ENCODE data around the gene CDK18. TPM values are rescaled to one million over a fixed set of nuclear protein-coding genes. Genes with fewer than 3 reads are reported as not detected.
A peak's percentile ranks its signal among the peaks of the same experiment; 100 is the strongest.

CDK18 gene
- total RNA-seq, 1 donor from 2014 or later = 27.0 TPM

DNA sequence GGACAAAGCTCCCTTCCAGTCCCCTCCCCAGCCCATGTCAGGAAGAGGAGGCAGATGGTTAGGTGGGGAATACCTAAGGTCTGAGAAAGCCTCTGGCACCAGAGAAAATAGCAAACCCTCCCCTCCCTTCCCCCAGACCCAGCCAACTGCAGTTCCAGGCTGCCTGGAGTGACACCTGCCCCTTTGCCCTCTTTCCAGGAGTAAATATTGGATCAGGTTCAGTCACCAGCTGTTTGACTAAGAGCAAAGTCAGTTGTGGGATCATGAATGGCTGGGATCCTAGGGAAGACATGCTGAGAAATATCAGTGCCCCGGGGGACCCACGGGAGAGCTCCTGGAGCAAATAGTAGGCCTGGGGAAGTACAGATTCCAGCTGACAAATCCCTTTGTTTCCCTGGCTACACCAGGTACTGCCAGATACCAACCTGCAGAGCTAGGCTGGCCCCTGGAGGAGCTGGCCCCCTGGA, 12.2 kb upstream of the CDK18 start:
- intact Hi-C loops (cut with DNase I) = no loop called here
- H3K27me3 ChIP-seq = no peaks in the 10 kb centered on the region
- H3K27ac ChIP-seq = peak overlapping the region; percentile 51
- no peak for DNase-seq (ENCODE audit: extremely low spot score in 2 of 2)
- H3K4me1 ChIP-seq = peaks cover 24% of the 10 kb centered on the region
- no peaks in the 10 kb centered on the region for H3K36me3 ChIP-seq
- TF ChIP-seq, protein P1, sequence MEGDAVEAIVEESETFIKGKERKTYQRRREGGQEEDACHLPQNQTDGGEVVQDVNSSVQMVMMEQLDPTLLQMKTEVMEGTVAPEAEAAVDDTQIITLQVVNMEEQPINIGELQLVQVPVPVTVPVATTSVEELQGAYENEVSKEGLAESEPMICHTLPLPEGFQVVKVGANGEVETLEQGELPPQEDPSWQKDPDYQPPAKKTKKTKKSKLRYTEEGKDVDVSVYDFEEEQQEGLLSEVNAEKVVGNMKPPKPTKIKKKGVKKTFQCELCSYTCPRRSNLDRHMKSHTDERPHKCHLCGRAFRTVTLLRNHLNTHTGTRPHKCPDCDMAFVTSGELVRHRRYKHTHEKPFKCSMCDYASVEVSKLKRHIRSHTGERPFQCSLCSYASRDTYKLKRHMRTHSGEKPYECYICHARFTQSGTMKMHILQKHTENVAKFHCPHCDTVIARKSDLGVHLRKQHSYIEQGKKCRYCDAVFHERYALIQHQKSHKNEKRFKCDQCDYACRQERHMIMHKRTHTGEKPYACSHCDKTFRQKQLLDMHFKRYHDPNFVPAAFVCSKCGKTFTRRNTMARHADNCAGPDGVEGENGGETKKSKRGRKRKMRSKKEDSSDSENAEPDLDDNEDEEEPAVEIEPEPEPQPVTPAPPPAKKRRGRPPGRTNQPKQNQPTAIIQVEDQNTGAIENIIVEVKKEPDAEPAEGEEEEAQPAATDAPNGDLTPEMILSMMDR (IDR thresholded peaks at IDR 0.05) = no peak
- TF ChIP-seq POLR2AphosphoS5 (IDR thresholded peaks at IDR 0.05; ENCODE audit: insufficient read depth in 1 of 2, low read depth in 1 of 2) (no peak), POLR2A (IDR thresholded peaks at IDR 0.05) (no peak)
- no peak overlapping the region for H3K4me3 ChIP-seq
- no peaks in the 10 kb centered on the region for H3K9me3 ChIP-seq

DNA sequence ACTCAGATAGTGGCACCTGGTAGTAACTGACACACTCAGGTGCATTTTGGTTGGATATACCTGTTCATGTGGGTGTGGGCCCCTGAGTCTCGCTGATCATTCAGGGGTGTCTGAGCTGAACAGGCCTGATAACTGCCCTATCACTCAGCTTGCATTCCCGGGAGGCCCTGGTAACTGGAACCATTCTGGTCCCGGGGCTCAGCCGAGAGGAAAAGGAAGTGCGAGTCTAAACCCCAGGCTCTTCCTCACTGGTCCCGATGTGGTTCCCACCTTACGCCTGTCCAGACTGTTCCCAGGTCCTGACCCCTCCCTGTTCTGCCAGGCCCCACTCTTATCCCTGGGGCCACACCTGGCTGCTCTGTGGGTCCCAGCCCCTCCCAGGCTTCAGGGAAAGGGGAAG, 11.7 kb upstream of the CDK18 start:
- no peaks in the 10 kb centered on the region for H3K9me3 ChIP-seq
- peaks cover 24% of the 10 kb centered on the region for H3K4me1 ChIP-seq

DNA sequence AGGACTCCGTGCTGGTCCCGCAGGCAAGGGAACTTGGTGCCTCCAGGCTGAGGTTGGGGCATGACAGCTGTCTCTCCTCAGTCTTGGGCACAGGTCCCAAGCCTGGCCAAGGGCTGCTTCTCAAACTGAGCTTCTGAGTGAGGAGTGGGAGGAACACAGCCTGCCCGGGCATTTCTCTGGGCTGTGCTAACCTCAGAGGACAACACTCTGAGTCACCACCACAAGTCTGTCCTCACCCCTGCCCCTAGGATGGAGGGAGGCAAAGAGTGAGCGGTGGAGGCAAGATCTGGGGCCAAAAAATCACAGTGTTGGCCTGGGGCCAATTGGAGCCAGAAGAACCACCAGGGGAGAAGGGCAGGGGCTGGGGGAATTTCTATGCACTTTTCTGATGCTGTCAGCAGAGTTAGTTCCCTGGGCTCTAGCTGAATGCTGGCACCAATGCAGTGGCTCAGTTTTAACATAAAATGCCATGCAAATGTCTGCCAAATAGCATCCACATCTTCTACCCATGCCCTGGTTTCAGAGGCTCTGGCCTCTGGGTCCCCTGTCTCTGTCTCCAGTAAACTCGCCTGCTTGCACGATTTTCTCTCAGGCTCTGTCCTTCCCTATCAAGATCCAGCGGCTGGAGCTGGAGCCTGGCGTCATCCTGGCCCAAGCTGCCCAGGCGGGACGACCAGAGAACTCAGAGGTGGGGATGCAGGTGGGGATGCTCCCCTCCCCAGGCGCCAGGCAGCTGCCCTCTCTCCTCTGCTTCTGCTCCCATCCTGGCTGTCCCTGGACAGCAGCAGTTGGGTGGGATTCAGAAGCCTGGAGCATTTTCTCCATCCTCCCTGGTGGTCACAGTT, 11.0 kb upstream of the CDK18 start:
- intact Hi-C loops (cut with DNase I) = no loop called here
- Histone ChIP-seq H3K4me3 (no peak overlapping the region), H3K9me3 (no peaks in the 10 kb centered on the region), H3K27ac (peak overlapping the region; percentile 51), H3K36me3 (no peaks in the 10 kb centered on the region), H3K4me1 (peaks cover 24% of the 10 kb centered on the region), H3K27me3 (no peaks in the 10 kb centered on the region)
- DNase-seq (ENCODE audit: extremely low spot score in 2 of 2) = no peak
- TF ChIP-seq POLR2A (IDR thresholded peaks at IDR 0.05) (no peak), POLR2AphosphoS5 (IDR thresholded peaks at IDR 0.05; ENCODE audit: insufficient read depth in 1 of 2, low read depth in 1 of 2) (peak in 1 of 2 donors; percentile 53)

More for the DNA sequence above, 11.7 kb upstream of the CDK18 start:
- no peak for DNase-seq (ENCODE audit: extremely low spot score in 2 of 2)
- Histone ChIP-seq H3K36me3 (no peaks in the 10 kb centered on the region), H3K27me3 (no peaks in the 10 kb centered on the region), H3K4me3 (no peak overlapping the region), H3K27ac (peak overlapping the region; percentile 51)
- no peak for TF ChIP-seq POLR2A (IDR thresholded peaks at IDR 0.05)
- TF ChIP-seq, protein P1 (IDR thresholded peaks at IDR 0.05) = no peak
- TF ChIP-seq POLR2AphosphoS5 (IDR thresholded peaks at IDR 0.05; ENCODE audit: insufficient read depth in 1 of 2, low read depth in 1 of 2) = no peak
- intact Hi-C loops (cut with DNase I) = no loop called here

DNA sequence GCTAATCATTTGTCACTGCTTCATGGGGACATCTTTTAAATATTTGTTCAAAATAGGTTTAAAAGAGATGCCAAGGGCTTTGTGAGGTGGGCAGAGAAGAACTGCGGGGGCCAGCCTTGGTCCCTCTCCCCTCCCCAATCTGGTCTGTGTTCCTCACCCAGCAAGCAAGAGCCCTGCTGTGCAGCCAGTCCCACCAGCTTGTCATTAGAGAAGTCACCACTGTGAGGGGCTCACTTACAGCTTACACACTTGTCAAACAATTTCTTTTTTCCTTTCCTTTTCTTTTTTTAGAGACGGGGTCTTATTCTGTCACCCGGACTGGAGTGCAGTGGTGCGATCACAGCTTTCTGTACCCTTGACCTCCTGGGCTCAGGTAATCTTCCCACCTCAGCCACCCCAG, 10.4 kb upstream of the CDK18 start:
- Histone ChIP-seq H3K36me3 (no peaks in the 10 kb centered on the region), H3K4me3 (no peak overlapping the region), H3K4me1 (peaks cover 24% of the 10 kb centered on the region), H3K9me3 (no peaks in the 10 kb centered on the region), H3K27ac (peak overlapping the region; percentile 51), H3K27me3 (no peaks in the 10 kb centered on the region)
- no peak for DNase-seq (ENCODE audit: extremely low spot score in 2 of 2)
- TF ChIP-seq POLR2AphosphoS5 (IDR thresholded peaks at IDR 0.05; ENCODE audit: insufficient read depth in 1 of 2, low read depth in 1 of 2) (no peak), POLR2A (IDR thresholded peaks at IDR 0.05) (no peak)
- TF ChIP-seq, protein P1 (IDR thresholded peaks at IDR 0.05) = no peak
- intact Hi-C loops (cut with DNase I) = no loop called here

DNA sequence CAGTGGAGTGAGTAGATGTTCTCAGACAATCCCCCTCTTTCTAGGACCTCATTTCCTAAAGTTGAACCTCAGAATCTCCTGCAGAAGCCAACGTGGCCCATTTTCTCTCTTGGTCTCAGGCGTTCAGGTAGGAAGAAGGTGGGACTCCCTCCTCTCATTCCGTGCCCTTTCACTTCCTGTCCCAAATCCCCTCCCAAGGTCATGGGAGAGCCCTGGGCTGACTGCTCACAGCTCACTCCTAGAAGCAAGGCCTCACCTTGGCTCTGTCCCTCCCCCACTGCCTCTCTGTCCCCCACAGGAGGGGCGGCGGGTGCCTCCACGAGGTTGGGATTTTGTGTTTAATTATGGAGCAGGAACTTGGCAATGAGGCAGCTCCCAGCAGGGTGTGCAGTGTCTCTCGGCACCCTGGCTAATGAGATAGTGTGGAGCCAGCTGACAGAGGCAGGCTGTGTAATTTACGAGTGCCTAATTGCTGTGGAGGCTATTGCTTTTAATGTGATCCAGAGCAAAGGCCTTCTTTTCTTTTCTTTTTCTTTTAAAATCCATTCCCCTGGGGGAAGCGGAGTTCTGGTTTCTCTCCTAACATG, 9.1 kb upstream of the CDK18 start:
- Histone ChIP-seq H3K4me1 (peaks cover 25% of the 10 kb centered on the region), H3K9me3 (no peaks in the 10 kb centered on the region), H3K4me3 (no peak overlapping the region), H3K36me3 (no peaks in the 10 kb centered on the region), H3K27ac (no peak overlapping the region), H3K27me3 (no peaks in the 10 kb centered on the region)
- intact Hi-C loops (cut with DNase I) = no loop called here
- TF ChIP-seq POLR2A (IDR thresholded peaks at IDR 0.05) (no peak), POLR2AphosphoS5 (IDR thresholded peaks at IDR 0.05; ENCODE audit: insufficient read depth in 1 of 2, low read depth in 1 of 2) (no peak)
- TF ChIP-seq, protein P1 (IDR thresholded peaks at IDR 0.05) = no peak
- DNase-seq (ENCODE audit: extremely low spot score in 2 of 2) = no peak
